NCI-H446 (cell line): ENCODE measurements around the gene RHD.
"Not testable (repeated sequence)": the region's sequence is repeated elsewhere in the genome, so short reads cannot be mapped to it uniquely, and the experiment has no call there.

Experiments used
- DNase-seq, 2 experiments: peaks; one replicate each; lab custom pipeline; 2025; lab: John Stamatoyannopoulos, UW

RHD gene

GRCh38 chr1:25272238-25272637 is at the start of gene RHD:
RHD (plus strand) TSS chr1:25272509; CDS start chr1:25272548, 39 bp downstream.
- not testable (repeated sequence) for DNase-seq

GRCh38 chr1:25222606-25223005 is 49.7 kb upstream of the RHD start:
- no peak for DNase-seq

- DNase-seq, result no peak
These were observed 48.8 kb upstream of the RHD start for GRCh38 chr1:25223471-25223870.

- DNase-seq, result peak; percentile 96 to 97
These were observed 40.1 kb upstream of the RHD start, which contains the start of gene SYF2 for GRCh38 chr1:25232027-25232865. SYF2 (minus strand) TSS chr1:25232502; CDS start chr1:25232467, 35 bp downstream.

- peak; percentile 60 to 76 for DNase-seq
These were observed 39.2 kb upstream of the RHD start for GRCh38 chr1:25232866-25233784.

GRCh38 chr1:25235411-25235810 is 36.9 kb upstream of the RHD start:
- not testable (repeated sequence) for DNase-seq

GRCh38 chr1:25236261-25236660 is 36.0 kb upstream of the RHD start:
- DNase-seq, result not testable (repeated sequence)

- DNase-seq, result no peak
These were observed 34.3 kb upstream of the RHD start for GRCh38 chr1:25238046-25238445.

- DNase-seq, result no peak
These were observed 32.4 kb upstream of the RHD start for GRCh38 chr1:25239681-25240541.

- no peak for DNase-seq
These were observed 28.4 kb upstream of the RHD start for GRCh38 chr1:25243907-25244306.

GRCh38 chr1:25245393-25245792 is 26.9 kb upstream of the RHD start:
- no peak for DNase-seq

- no peak for DNase-seq
These were observed 26.3 kb upstream of the RHD start for GRCh38 chr1:25245809-25246599.

- no peak for DNase-seq
These were observed 25.7 kb upstream of the RHD start for GRCh38 chr1:25246600-25247023.

GRCh38 chr1:25247024-25247828 is 25.1 kb upstream of the RHD start, which contains the start of gene RSRP1:
RSRP1 (minus strand) TSS chr1:25247454; CDS start chr1:25246963, 491 bp downstream.
- DNase-seq, result peak; percentile 100

GRCh38 chr1:25247829-25248754 is 24.2 kb upstream of the RHD start:
- no peak for DNase-seq

GRCh38 chr1:25253911-25254310 is 18.4 kb upstream of the RHD start:
- DNase-seq, result no peak

GRCh38 chr1:25255706-25256577 is 16.4 kb upstream of the RHD start:
- no peak for DNase-seq

GRCh38 chr1:25256578-25256965 is 15.7 kb upstream of the RHD start:
- DNase-seq, result no peak
